SHP77 treated with DMSO at 0.1 percent for 48 hours (cell line): ENCODE results near the gene ATG4A.

Source experiments
- DNase-seq: peaks from one replicate; lab custom pipeline; 2025; lab: John Stamatoyannopoulos, UW

Gene ATG4A

GRCh38 chrX:108091264-108091877 is at the start of gene ATG4A, which contains the start of gene PSMD10:
Gene ATG4A, plus strand, starts transcription at chrX:108091778. Its CDS starts 49 bp downstream, at chrX:108091827.
Gene PSMD10, minus strand, starts transcription at chrX:108091542. Its CDS starts 22 bp downstream, at chrX:108091520.
- DNase-seq = peak; percentile 84

- no peak for DNase-seq
Measured at GRCh38 chrX:108044554-108045256, 46.9 kb upstream of the ATG4A start, which contains the start of gene VSIG1. Gene VSIG1, plus strand, starts transcription at chrX:108045065. Its CDS starts 66 bp downstream, at chrX:108045131.

GRCh38 chrX:108049649-108050048 is 41.9 kb upstream of the ATG4A start:
- no peak for DNase-seq

- DNase-seq = no peak
Measured at GRCh38 chrX:108053218-108053617, 38.4 kb upstream of the ATG4A start.

- DNase-seq = no peak
Measured at GRCh38 chrX:108055546-108055945, 36.0 kb upstream of the ATG4A start.

GRCh38 chrX:108059801-108060200 is 31.8 kb upstream of the ATG4A start:
- no peak for DNase-seq

- DNase-seq = no peak
Measured at GRCh38 chrX:108064001-108064400, 27.6 kb upstream of the ATG4A start.

- no peak for DNase-seq
Measured at GRCh38 chrX:108064613-108065012, 27.0 kb upstream of the ATG4A start.

GRCh38 chrX:108068121-108068520 is 23.5 kb upstream of the ATG4A start:
- DNase-seq = no peak

GRCh38 chrX:108070891-108071290 is 20.7 kb upstream of the ATG4A start:
- no peak for DNase-seq

- no peak for DNase-seq
Measured at GRCh38 chrX:108071578-108071977, 20.0 kb upstream of the ATG4A start.

- DNase-seq = no peak
Measured at GRCh38 chrX:108072746-108073145, 18.8 kb upstream of the ATG4A start.

- DNase-seq = no peak
Measured at GRCh38 chrX:108081110-108081509, 10.5 kb upstream of the ATG4A start.

- DNase-seq = no peak
Measured at GRCh38 chrX:108087792-108088191, 3.8 kb upstream of the ATG4A start.

GRCh38 chrX:108088511-108088910 is 3.1 kb upstream of the ATG4A start:
- DNase-seq = no peak

- DNase-seq = peak; percentile 19
Measured at GRCh38 chrX:108090491-108091263, 901 bp upstream of the ATG4A start.

GRCh38 chrX:108091878-108092291 is 307 bp downstream of the ATG4A start:
- DNase-seq = no peak

GRCh38 chrX:108097380-108097779 is 5.8 kb downstream of the ATG4A start:
- DNase-seq = no peak

- no peak for DNase-seq
Measured at GRCh38 chrX:108105473-108105872, 13.9 kb downstream of the ATG4A start.

GRCh38 chrX:108114541-108114940 is 23.0 kb downstream of the ATG4A start:
- no peak for DNase-seq

- no peak for DNase-seq
Measured at GRCh38 chrX:108117988-108118387, 26.4 kb downstream of the ATG4A start.

GRCh38 chrX:108121291-108121690 is 29.7 kb downstream of the ATG4A start:
- no peak for DNase-seq

GRCh38 chrX:108122748-108123147 is 31.2 kb downstream of the ATG4A start:
- DNase-seq = no peak
